Stimulated activated CD4-positive, alpha-beta T cell treated with anti-CD3 and anti-CD28 coated beads, TNF-alpha, amount 100 ng/mL, for 24 hours (primary cell): Measurements from ENCODE around the gene ZFAND2B.
A peak's percentile ranks its signal among the peaks of the same experiment; 100 is the strongest.
"Not testable (repeated sequence)": the region's sequence is repeated elsewhere in the genome, so short reads cannot be mapped to it uniquely, and the experiment has no call there.

Experiments
- DNase-seq, 3 experiments: peaks; one replicate each; pipeline ENCODE4 v3.0.0-alpha.2; 2020; ENCODE audit warnings: low read depth in 3 of 3

ZFAND2B gene

GRCh38 chr2:219250049-219250781 lies 43.6 kb downstream of the ZFAND2B start:
- no peak for DNase-seq

- DNase-seq = no peak
Measured at GRCh38 chr2:219251656-219252055, 45.1 kb downstream of the ZFAND2B start.

- DNase-seq = no peak
Measured at GRCh38 chr2:219252084-219252483, 45.5 kb downstream of the ZFAND2B start.

- no peak for DNase-seq
Measured at GRCh38 chr2:219252570-219252899, 46.0 kb downstream of the ZFAND2B start.

- DNase-seq = peak in 1 of 3 experiments; percentile 59
Measured at GRCh38 chr2:219252900-219253752, 46.5 kb downstream of the ZFAND2B start, which contains the start of gene TUBA4B. TUBA4B (plus strand) TSS chr2:219253243; CDS start chr2:219253408, 165 bp downstream.

GRCh38 chr2:219253753-219254589 lies 47.4 kb downstream of the ZFAND2B start, which contains the start of gene TUBA4A:
TUBA4A (minus strand) TSS chr2:219253918; CDS start chr2:219253858, 60 bp downstream.
- DNase-seq = peak; percentile 77 to 91 (median 81)

GRCh38 chr2:219254590-219255201 lies 48.1 kb downstream of the ZFAND2B start:
- peak in 1 of 3 experiments; percentile 32 for DNase-seq

GRCh38 chr2:219258942-219259341 lies 52.4 kb downstream of the ZFAND2B start:
- not testable (repeated sequence) for DNase-seq
